ENCODE measurements around the gene MPND.

MPND gene

GRCh38 chr19:4409123-4409933 lies 66.0 kb downstream of the MPND start:
- no peak for DNase-seq

Data from SIG-M5 (cell line).